A549 (cell line): ENCODE results near the gene TMEM163. TPM values are rescaled to one million over a fixed set of nuclear protein-coding genes. Genes with fewer than 3 reads are reported as not detected.

Experiments
- ATAC-seq, 2 experiments: fragments of 200-7000 bp in 1 of 2; fragments of >200 bp in 1 of 2; cut with Nextera tagmentation in 1 of 2; cut with Tn5 transposase in 1 of 2; 3 replicates each; pipeline versions ENCODE4 v1.8.0 to v1.9.1; 2018 to 2020; ENCODE audit warnings: mild to moderate bottlenecking in 1 of 2, moderate library complexity in 1 of 2
- CTCF ChIA-PET: fragments of 300-600 bp; sonication (Branson Sonifier 250); formaldehyde crosslinking; extraction: SDS; loops from one replicate; lab custom pipeline; 2021; ENCODE audit warnings: antibody characterized with exemption, inconsistent platforms; lab: Yijun Ruan, JAX
- POLR2A ChIA-PET: fragments of 350-600 bp; formaldehyde crosslinking; extraction: SDS; loops from one replicate; lab custom pipeline; 2021; ENCODE audit warnings: antibody characterized with exemption, inconsistent platforms; lab: Yijun Ruan, JAX
- DNase-seq, 2 experiments: peaks; one replicate each; pipeline versions ENCODE4 v3.0.0 to v3.0.0-alpha.2; 2011 to 2016; ENCODE audit warnings: low read depth in 1 of 2, low spot score in 1 of 2
- FAIRE-seq: peaks from 2 replicates; lab custom pipeline; 2011; peaks lifted over from hg19 to GRCh38; lab: Jason Lieb, UNC
- H3K27ac ChIP-seq, 2 experiments: fragments of >200 bp; sonication (Bioruptor Twin); formaldehyde crosslinking; 3 replicates each; pipeline ENCODE4 v1.5.1; 2016 to 2017
- H3K4me1 ChIP-seq: fragments of >200 bp; sonication (Bioruptor Twin); formaldehyde crosslinking; 3 replicates; pipeline ENCODE4 v1.6.1; 2016
- H3K4me2 ChIP-seq: fragments of >200 bp; sonication (Bioruptor Twin); formaldehyde crosslinking; 3 replicates; pipeline ENCODE4 v1.6.1; 2016
- H3K4me3 ChIP-seq: fragments of >200 bp; sonication (Bioruptor Twin); formaldehyde crosslinking; 3 replicates; pipeline ENCODE4 v1.5.1; 2016
- H3K9me3 ChIP-seq: fragments of >200 bp; sonication (Bioruptor Twin); formaldehyde crosslinking; 3 replicates; pipeline ENCODE4 v1.6.1; 2016
- CBX8 ChIP-seq: fragments of 200-600 bp; sonication (generic); IDR thresholded peaks from 2 replicates; pipeline ENCODE4 v1.6.1; 2016
- CEBPB ChIP-seq, 2 experiments: fragments of >200 bp in 1 of 2; sonication (Bioruptor Twin) in 1 of 2; formaldehyde crosslinking in 1 of 2; IDR thresholded peaks; 2 replicates each; pipeline ENCODE4 v1.6.1; 2012 to 2016
- EHF ChIP-seq: fragments of 250-450 bp; sonication (Bioruptor Pico); IDR thresholded peaks from 2 replicates; pipeline ENCODE4 v1.5.0; 2020; ENCODE audit warnings: mild to moderate bottlenecking
- EHMT2 ChIP-seq: fragments of 200-600 bp; sonication (generic); IDR thresholded peaks from 2 replicates; pipeline ENCODE4 v1.6.1; 2016; ENCODE audit warnings: antibody characterized with exemption, low read depth, mild to moderate bottlenecking, moderate library complexity
- FOSL2 ChIP-seq, 2 experiments: fragments of 450-650 bp in 1 of 2; fragments of >200 bp in 1 of 2; sonication (Bioruptor Twin) in 1 of 2; formaldehyde crosslinking; IDR thresholded peaks; 2 replicates each; pipeline versions ENCODE4 v1.5.0 to v1.6.1; 2016 to 2020; ENCODE audit warnings: mild to moderate bottlenecking in 1 of 2, moderate library complexity in 1 of 2
- HEYL ChIP-seq: fragments of 250-450 bp; sonication (Bioruptor Pico); IDR thresholded peaks from 2 replicates; pipeline ENCODE4 v1.8.0; 2021; ENCODE audit warnings: mild to moderate bottlenecking, moderate library complexity
- HOXB13 ChIP-seq: fragments of 250-450 bp; sonication (Bioruptor Pico); IDR thresholded peaks from 2 replicates; pipeline ENCODE4 v1.5.0; 2020; ENCODE audit warnings: low read depth, mild to moderate bottlenecking, moderate library complexity
- HOXB5 ChIP-seq: fragments of 250-450 bp; sonication (Bioruptor Pico); IDR thresholded peaks from 2 replicates; pipeline ENCODE4 v1.5.0; 2020; ENCODE audit warnings: mild to moderate bottlenecking, moderate library complexity
- JUN ChIP-seq, 2 experiments: fragments of >200 bp; sonication (Bioruptor Twin); formaldehyde crosslinking; IDR thresholded peaks; 2 replicates in 1 of 2; 3 replicates in 1 of 2; pipeline ENCODE4 v1.6.1; 2016 to 2017
- KDM5A ChIP-seq: fragments of 200-600 bp; sonication (generic); IDR thresholded peaks from 2 replicates; pipeline ENCODE4 v1.6.1; 2016; ENCODE audit warnings: antibody characterized with exemption, mild to moderate bottlenecking
- MAZ ChIP-seq: fragments of 150-350 bp; IDR thresholded peaks from 2 replicates; pipeline ENCODE4 v1.6.1; 2014; ENCODE audit warnings: antibody characterized with exemption, low read depth, low read length, borderline replicate concordance
- NR3C1 ChIP-seq: fragments of >200 bp; sonication (Bioruptor Twin); formaldehyde crosslinking; IDR thresholded peaks from 3 replicates; pipeline ENCODE4 v1.6.1; 2017
- RAD21 ChIP-seq, 2 experiments: fragments of >200 bp in 1 of 2; sonication (Bioruptor Twin) in 1 of 2; formaldehyde crosslinking in 1 of 2; IDR thresholded peaks in 1 of 2; conservative IDR thresholded peaks in 1 of 2; 2 replicates in 1 of 2; 3 replicates in 1 of 2; pipeline ENCODE4 v1.6.1; 2012 to 2018; ENCODE audit warnings: inconsistent platforms in 1 of 2
- RARB ChIP-seq: fragments of 250-450 bp; sonication (Bioruptor Pico); IDR thresholded peaks from 2 replicates; pipeline ENCODE4 v1.8.0; 2021; ENCODE audit warnings: mild to moderate bottlenecking, moderate library complexity
- RFX5 ChIP-seq: fragments of 450-650 bp; IDR thresholded peaks from 2 replicates; pipeline ENCODE4 v1.7.1; 2014; ENCODE audit warnings: antibody characterized with exemption, mild to moderate bottlenecking, moderate library complexity
- SMC3 ChIP-seq: fragments of >200 bp; sonication (Bioruptor Twin); formaldehyde crosslinking; IDR thresholded peaks from 3 replicates; pipeline ENCODE4 v1.6.1; 2018; ENCODE audit warnings: inconsistent platforms
- ZC3H11A ChIP-seq: fragments of 450-650 bp; IDR thresholded peaks from 2 replicates; pipeline ENCODE4 v1.6.1; 2014; ENCODE audit warnings: antibody characterized with exemption, mild to moderate bottlenecking
- ZFP36 ChIP-seq: fragments of 450-650 bp; IDR thresholded peaks from 2 replicates; pipeline ENCODE4 v1.6.1; 2014; ENCODE audit warnings: borderline replicate concordance; ENCODE audit not compliant: partially characterized antibody
- WGBS: methylation state at CpG from one replicate; pipeline ENCODE4 v1.1.6; 2017; ENCODE audit errors: missing lambda C conversion rate; 5-methylcytosine and 5-hydroxymethylcytosine counted together
- polyA plus RNA-seq, 4 experiments: library from polyadenylated mRNA; depleted of rRNA in 3 of 4; stranded (reverse); fragments of >200 nt; fragmentation: RNase III in 1 of 4; extraction: RNeasy Plus Mini Kit Qiagen cat#74134 plus additional on column Dnase treatment in 1 of 4; gene quantifications; 2 replicates in 3 of 4; 3 replicates in 1 of 4; pipeline ENCODE4 v1.2.3, GENCODE V29; 2011 to 2017
- TF ChIP-seq, protein P1 (sequence below): IDR thresholded peaks from 2 replicates; pipeline ENCODE4 v1.6.1; 2012; ENCODE audit warnings: low read depth, borderline replicate concordance
- TF ChIP-seq, protein P2 (sequence below): fragments of 150-350 bp; IDR thresholded peaks from 2 replicates; pipeline ENCODE4 v1.6.1; 2014; ENCODE audit warnings: low read depth, mild to moderate bottlenecking, low read length
- TF ChIP-seq, protein P3 (sequence below): fragments of >200 bp; sonication (Bioruptor Twin); formaldehyde crosslinking; IDR thresholded peaks from 3 replicates; pipeline ENCODE4 v1.6.1; 2016

TMEM163 gene
- polyA plus RNA-seq, 2 of the 4 experiments (the other 2 are of a cell fraction): not detected

DNA sequence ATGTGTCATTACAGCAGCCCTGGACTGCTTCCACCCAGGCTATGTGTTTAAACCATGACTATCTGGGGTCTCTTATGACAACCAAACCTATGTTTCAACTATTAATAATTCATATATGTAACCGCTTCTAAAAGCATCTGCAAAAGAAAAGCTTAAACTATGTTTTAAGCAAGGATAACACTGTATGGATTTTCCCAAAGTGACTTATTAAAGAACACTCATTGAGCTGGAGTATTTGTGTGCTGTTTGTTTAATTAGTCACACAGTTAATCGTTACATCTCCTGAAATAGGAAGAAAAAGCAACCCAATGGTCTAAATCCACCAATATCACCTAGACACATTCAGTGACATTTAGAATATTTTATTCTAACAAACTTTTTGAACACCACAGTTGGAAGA, 51.3 kb downstream of the TMEM163 start:
- H3K27ac ChIP-seq: no peak overlapping the region
- DNase-seq (no peak), FAIRE-seq (no peak), ATAC-seq (no peak)
- H3K9me3 ChIP-seq: no peaks in the 10 kb centered on the region
- H3K4me2 ChIP-seq: peak overlapping the region; percentile 25; the same call in 2 of the 3 replicates
- peaks cover 8% of the 10 kb centered on the region; the same call in 2 of the 3 replicates for H3K4me1 ChIP-seq
- TF ChIP-seq RARB (no peak), HOXB5 (CRISPR knock-in tag) (no peak), SMC3 (no peak), HEYL (no peak)
- TF ChIP-seq, protein P1, sequence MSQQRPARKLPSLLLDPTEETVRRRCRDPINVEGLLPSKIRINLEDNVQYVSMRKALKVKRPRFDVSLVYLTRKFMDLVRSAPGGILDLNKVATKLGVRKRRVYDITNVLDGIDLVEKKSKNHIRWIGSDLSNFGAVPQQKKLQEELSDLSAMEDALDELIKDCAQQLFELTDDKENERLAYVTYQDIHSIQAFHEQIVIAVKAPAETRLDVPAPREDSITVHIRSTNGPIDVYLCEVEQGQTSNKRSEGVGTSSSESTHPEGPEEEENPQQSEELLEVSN: no peak
- TF ChIP-seq, protein P2, sequence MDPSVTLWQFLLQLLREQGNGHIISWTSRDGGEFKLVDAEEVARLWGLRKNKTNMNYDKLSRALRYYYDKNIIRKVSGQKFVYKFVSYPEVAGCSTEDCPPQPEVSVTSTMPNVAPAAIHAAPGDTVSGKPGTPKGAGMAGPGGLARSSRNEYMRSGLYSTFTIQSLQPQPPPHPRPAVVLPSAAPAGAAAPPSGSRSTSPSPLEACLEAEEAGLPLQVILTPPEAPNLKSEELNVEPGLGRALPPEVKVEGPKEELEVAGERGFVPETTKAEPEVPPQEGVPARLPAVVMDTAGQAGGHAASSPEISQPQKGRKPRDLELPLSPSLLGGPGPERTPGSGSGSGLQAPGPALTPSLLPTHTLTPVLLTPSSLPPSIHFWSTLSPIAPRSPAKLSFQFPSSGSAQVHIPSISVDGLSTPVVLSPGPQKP: no peak
- ChIA-PET CTCF (no interaction called here), POLR2A (no interaction called here)
- 23% methylated on average over 2 of the region's 2 CpGs for WGBS
- H3K4me3 ChIP-seq: no peak overlapping the region

DNA sequence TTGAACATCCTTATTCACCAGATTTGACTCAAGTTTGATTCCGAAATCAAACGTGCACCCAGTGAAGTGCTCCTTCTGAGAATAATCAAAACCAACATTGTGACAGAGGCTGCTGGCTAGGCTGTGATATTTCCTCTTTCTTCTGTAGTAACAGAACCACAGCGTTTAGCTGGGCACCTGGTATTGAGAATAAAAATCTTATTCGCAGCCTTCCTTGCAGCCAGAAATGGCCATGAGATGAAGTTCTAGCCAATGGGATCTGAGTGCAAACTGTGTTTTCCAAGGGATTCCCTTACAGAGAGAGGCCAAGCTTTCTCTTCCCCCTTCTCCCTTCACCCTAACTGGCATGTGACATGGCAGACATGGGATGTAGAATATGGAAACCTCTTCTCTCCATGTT, 51.7 kb downstream of the TMEM163 start:
- FAIRE-seq (no peak), ATAC-seq (no peak), DNase-seq (no peak)
- Histone ChIP-seq H3K9me3 (no peaks in the 10 kb centered on the region), H3K4me3 (no peak overlapping the region), H3K4me1 (peaks cover 8% of the 10 kb centered on the region; the same call in 2 of the 3 replicates), H3K27ac (no peak overlapping the region), H3K4me2 (peak overlapping the region; percentile 25; the same call in 1 of the 3 replicates)
- TF ChIP-seq CEBPB (IDR thresholded peaks at IDR 0.05): no peak
- no peak for TF ChIP-seq MAZ
- TF ChIP-seq ZC3H11A: no peak
- TF ChIP-seq KDM5A: no peak
- TF ChIP-seq EHF (CRISPR knock-in tag): no peak
- no peak for TF ChIP-seq JUN (IDR thresholded peaks at IDR 0.05)
- TF ChIP-seq ZFP36: no peak
- no peak for TF ChIP-seq EHMT2
- TF ChIP-seq RFX5: no peak
- TF ChIP-seq, protein P3, sequence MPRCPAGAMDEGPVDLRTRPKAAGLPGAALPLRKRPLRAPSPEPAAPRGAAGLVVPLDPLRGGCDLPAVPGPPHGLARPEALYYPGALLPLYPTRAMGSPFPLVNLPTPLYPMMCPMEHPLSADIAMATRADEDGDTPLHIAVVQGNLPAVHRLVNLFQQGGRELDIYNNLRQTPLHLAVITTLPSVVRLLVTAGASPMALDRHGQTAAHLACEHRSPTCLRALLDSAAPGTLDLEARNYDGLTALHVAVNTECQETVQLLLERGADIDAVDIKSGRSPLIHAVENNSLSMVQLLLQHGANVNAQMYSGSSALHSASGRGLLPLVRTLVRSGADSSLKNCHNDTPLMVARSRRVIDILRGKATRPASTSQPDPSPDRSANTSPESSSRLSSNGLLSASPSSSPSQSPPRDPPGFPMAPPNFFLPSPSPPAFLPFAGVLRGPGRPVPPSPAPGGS: no peak
- CTCF ChIA-PET: no interaction called here
- 80% methylated on average over 4 of the region's 4 CpGs for WGBS
- POLR2A ChIA-PET: no interaction called here

DNA sequence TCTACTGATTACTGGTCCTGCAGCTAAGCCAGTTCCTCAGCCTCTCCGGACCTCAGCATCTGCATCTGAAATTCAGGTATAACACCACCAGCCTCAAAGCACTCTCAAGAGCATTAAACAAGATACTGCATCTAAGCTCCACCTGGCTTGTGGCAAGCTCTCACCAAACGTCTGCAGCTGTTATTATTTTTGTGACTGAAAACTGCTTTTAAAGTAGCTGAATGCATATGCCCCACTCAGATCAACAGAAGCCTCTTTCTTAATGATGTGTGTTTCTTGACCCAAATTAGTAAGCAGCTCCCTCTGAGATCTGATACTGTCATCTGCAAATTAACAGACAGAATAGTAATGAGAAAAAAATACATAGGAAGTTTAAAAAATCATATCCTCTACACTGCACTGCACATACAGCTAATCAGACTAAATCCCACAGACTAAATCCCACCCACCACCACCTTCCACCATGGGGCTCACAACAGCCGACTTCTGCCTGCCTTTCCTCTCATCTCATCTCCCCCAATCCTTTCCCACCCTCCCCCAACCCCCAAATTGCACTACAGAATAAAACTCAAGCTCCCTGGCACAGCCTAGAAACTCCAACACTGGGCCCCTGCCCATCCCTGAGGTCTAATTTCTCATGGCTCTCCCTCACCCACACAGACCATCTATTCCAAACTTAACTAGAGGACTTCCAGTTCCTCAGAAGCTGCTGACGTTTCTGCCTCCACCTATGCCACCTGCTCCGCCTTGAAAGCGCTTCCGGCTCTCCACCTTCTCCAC, 52.9 kb downstream of the TMEM163 start:
- Histone ChIP-seq H3K9me3 (no peaks in the 10 kb centered on the region), H3K4me3 (no peak overlapping the region), H3K4me1 (peaks cover 8% of the 10 kb centered on the region; the same call in 2 of the 3 replicates), H3K4me2 (no peak overlapping the region), H3K27ac (no peak overlapping the region)
- POLR2A ChIA-PET: no interaction called here
- FAIRE-seq (no peak), DNase-seq (no peak), ATAC-seq (no peak)
- WGBS: 48% methylated on average over 7 of the region's 7 CpGs
- TF ChIP-seq JUN (IDR thresholded peaks at IDR 0.05) (no peak), ZFP36 (no peak), CBX8 (no peak), ZC3H11A (no peak), HOXB13 (CRISPR knock-in tag) (no peak), RAD21 (conservative IDR thresholded peaks at IDR 0.05 in 1 of 2, IDR thresholded peaks at IDR 0.05 in 1 of 2) (no peak), NR3C1 (no peak), FOSL2 (IDR thresholded peaks at IDR 0.05) (no peak), FOSL2 (CRISPR knock-in tag; IDR thresholded peaks at IDR 0.05) (no peak)
- CTCF ChIA-PET: interaction anchor here (0.7 kb wide), 1 partner anchor 50 kb away, joined by 3 read pairs; no protein-coding TSS in a partner anchor
